HepG2 (cell line): ENCODE results near the gene RPS6KA2. TPM values are rescaled to one million over a fixed set of nuclear protein-coding genes. Genes with fewer than 3 reads are reported as not detected.

Source experiments
- CENPBD1 ChIP-seq: sonication (generic); formaldehyde crosslinking; IDR thresholded peaks from 2 replicates; pipeline ENCODE4 v1.8.0; 2022; ENCODE audit warnings: missing genetic modification reagents, low read depth, mild to moderate bottlenecking, borderline replicate concordance
- CHD4 ChIP-seq: fragments of 200-600 bp; sonication (generic); IDR thresholded peaks from 2 replicates; pipeline ENCODE4 v1.7.0; 2017; ENCODE audit warnings: mild to moderate bottlenecking, low read length, borderline replicate concordance
- FOXP4 ChIP-seq: sonication (generic); formaldehyde crosslinking; IDR thresholded peaks from 2 replicates; pipeline ENCODE4 v1.4.0; 2020; ENCODE audit warnings: missing genetic modification reagents
- HNRNPL ChIP-seq: fragments of 200-400 bp; formaldehyde crosslinking; IDR thresholded peaks from 2 replicates; pipeline ENCODE4 v1.6.1; 2017; ENCODE audit warnings: mild to moderate bottlenecking, low read depth, low read length
- MAX ChIP-seq: IDR thresholded peaks from 2 replicates; pipeline ENCODE4 v1.6.1; 2012; ENCODE audit warnings: inconsistent platforms
- NR2F1 ChIP-seq, 2 experiments: fragments of 450-650 bp in 1 of 2; formaldehyde crosslinking in 1 of 2; IDR thresholded peaks; 2 replicates each; pipeline versions ENCODE4 v1.5.0 to v1.6.1; 2016 to 2020; ENCODE audit warnings: mild to moderate bottlenecking in 1 of 2, missing compliant biosample characterization in 1 of 2, missing genetic modification reagents in 1 of 2, moderate library complexity in 1 of 2
- SIX4 ChIP-seq: sonication (generic); formaldehyde crosslinking; IDR thresholded peaks from 2 replicates; pipeline ENCODE4 v1.4.0; 2020; ENCODE audit warnings: missing genetic modification reagents
- SRSF9 ChIP-seq: fragments of 200-400 bp; formaldehyde crosslinking; IDR thresholded peaks from 2 replicates; pipeline ENCODE4 v1.6.1; 2018; ENCODE audit warnings: borderline replicate concordance, mild to moderate bottlenecking, low read depth, low read length; ENCODE audit not compliant: insufficient read depth, poor library complexity, severe bottlenecking
- ZNF224 ChIP-seq: sonication (generic); formaldehyde crosslinking; IDR thresholded peaks from 2 replicates; pipeline ENCODE4 v1.5.0; 2020; ENCODE audit warnings: mild to moderate bottlenecking, missing genetic modification reagents
- ZNF318 ChIP-seq: sonication (generic); formaldehyde crosslinking; IDR thresholded peaks from 2 replicates; pipeline ENCODE4 v1.4.0; 2020; ENCODE audit warnings: mild to moderate bottlenecking, missing genetic modification reagents
- ZNF567 ChIP-seq: sonication (generic); formaldehyde crosslinking; IDR thresholded peaks from 2 replicates; pipeline ENCODE4 v1.8.1; 2023; ENCODE audit warnings: mild to moderate bottlenecking, missing genetic modification reagents, borderline replicate concordance
- ZNF83 ChIP-seq: sonication (generic); formaldehyde crosslinking; IDR thresholded peaks from 2 replicates; pipeline ENCODE4 v1.4.0; 2020; ENCODE audit warnings: missing genetic modification reagents, mild to moderate bottlenecking, borderline replicate concordance
- polyA plus RNA-seq, 8 experiments: library from polyadenylated mRNA; depleted of rRNA in 3 of 8; stranded (reverse) in 7 of 8; unstranded in 1 of 8; fragments of >200 nt; fragmentation: Illumina TruSeq in 4 of 8; extraction: Trizol in 4 of 8; gene quantifications; 2 replicates each; pipeline versions ENCODE4 v1.2.1 to v1.2.3, GENCODE V29; 2011 to 2016; ENCODE audit warnings: low read depth in 4 of 8, missing spikeins in 1 of 8, mixed read lengths in 1 of 8; ENCODE audit not compliant: insufficient read depth in 1 of 8
- total RNA-seq, 5 experiments: library from RNA; depleted of rRNA; stranded (reverse); fragments of >200 nt; fragmentation: Illumina TruSeq; extraction: Trizol; gene quantifications; 2 replicates each; pipeline ENCODE4 v1.2.3, GENCODE V29; 2016; ENCODE audit warnings: low read depth in 1 of 5
- TF ChIP-seq, protein P1 (sequence below): sonication (generic); formaldehyde crosslinking; IDR thresholded peaks from 2 replicates; pipeline ENCODE4 v1.4.0; 2020; ENCODE audit warnings: missing genetic modification reagents, borderline replicate concordance

The RPS6KA2 gene
- total and polyA plus RNA-seq, 2 of the 13 experiments (the other 11 are each of a cell fraction or from before 2014, with no cell fraction given): 0.22 to 0.38 TPM

GRCh38 chr6:166382933-166383801 lies 243.9 kb downstream of the RPS6KA2 start, which contains the start of gene MPC1 (continued):
- no peak for TF ChIP-seq CHD4
- TF ChIP-seq FOXP4 (CRISPR knock-in tag): peak; percentile 28
- 0 out of 2 replicates have a peak, but pooled peaks have one; percentile 73 for TF ChIP-seq ZNF83 (CRISPR knock-in tag)
- peak; percentile 92; the same call in 1 of the 2 replicates for TF ChIP-seq MAX
- no peak for TF ChIP-seq HNRNPL
- TF ChIP-seq SIX4 (CRISPR knock-in tag): peak; percentile 55; the same call in 1 of the 2 replicates
- peak; percentile 38 to 40; a peak in 1 of 4 replicates for TF ChIP-seq NR2F1 (CRISPR knock-in tag; IDR thresholded peaks at IDR 0.05)
- no peak for TF ChIP-seq ZNF224 (CRISPR knock-in tag)
- no peak for TF ChIP-seq SRSF9
- TF ChIP-seq, protein P1, sequence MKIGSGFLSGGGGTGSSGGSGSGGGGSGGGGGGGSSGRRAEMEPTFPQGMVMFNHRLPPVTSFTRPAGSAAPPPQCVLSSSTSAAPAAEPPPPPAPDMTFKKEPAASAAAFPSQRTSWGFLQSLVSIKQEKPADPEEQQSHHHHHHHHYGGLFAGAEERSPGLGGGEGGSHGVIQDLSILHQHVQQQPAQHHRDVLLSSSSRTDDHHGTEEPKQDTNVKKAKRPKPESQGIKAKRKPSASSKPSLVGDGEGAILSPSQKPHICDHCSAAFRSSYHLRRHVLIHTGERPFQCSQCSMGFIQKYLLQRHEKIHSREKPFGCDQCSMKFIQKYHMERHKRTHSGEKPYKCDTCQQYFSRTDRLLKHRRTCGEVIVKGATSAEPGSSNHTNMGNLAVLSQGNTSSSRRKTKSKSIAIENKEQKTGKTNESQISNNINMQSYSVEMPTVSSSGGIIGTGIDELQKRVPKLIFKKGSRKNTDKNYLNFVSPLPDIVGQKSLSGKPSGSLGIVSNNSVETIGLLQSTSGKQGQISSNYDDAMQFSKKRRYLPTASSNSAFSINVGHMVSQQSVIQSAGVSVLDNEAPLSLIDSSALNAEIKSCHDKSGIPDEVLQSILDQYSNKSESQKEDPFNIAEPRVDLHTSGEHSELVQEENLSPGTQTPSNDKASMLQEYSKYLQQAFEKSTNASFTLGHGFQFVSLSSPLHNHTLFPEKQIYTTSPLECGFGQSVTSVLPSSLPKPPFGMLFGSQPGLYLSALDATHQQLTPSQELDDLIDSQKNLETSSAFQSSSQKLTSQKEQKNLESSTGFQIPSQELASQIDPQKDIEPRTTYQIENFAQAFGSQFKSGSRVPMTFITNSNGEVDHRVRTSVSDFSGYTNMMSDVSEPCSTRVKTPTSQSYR (CRISPR knock-in tag): no peak
- TF ChIP-seq ZNF318 (CRISPR knock-in tag): no peak
- TF ChIP-seq ZNF567 (CRISPR knock-in tag): no peak; the same call in 1 of the 2 replicates
- TF ChIP-seq CENPBD1 (CRISPR knock-in tag): no peak; the same call in 1 of the 2 replicates
